IMR-90 (cell line): ENCODE data around the gene SNAP23. TPM values are rescaled to one million over a fixed set of nuclear protein-coding genes. Genes with fewer than 3 reads are reported as not detected.

Source experiments
- ATAC-seq: fragments of 200-7000 bp; cut with Tn5 transposase; 2 replicates; pipeline ENCODE4 v1.9.1; 2020; ENCODE audit warnings: low read depth, mild to moderate bottlenecking, moderate library complexity
- BruUV-seq: library from RNA; stranded (reverse); fragments of 400-500 nt; replicated peaks from 2 replicates; lab custom pipeline; 2021; lab: Mats Ljungman, UMichigan
- CTCF ChIA-PET: fragments of 300-600 bp; formaldehyde crosslinking; extraction: SDS; loops from one replicate; lab custom pipeline; 2021; ENCODE audit warnings: antibody characterized with exemption; lab: Yijun Ruan, JAX
- POLR2A ChIA-PET: fragments of 300-600 bp; sonication (Branson Sonifier 250); formaldehyde crosslinking; loops from one replicate; lab custom pipeline; 2022; ENCODE audit warnings: antibody characterized with exemption; ENCODE audit not compliant: unreplicated experiment; lab: Charles Lee
- DNase-seq: peaks from one replicate; pipeline ENCODE4 v3.0.0; 2013
- H2AFZ ChIP-seq: replicated peaks from 2 replicates; pipeline ENCODE3; 2013; ENCODE audit warnings: low read length, mild to moderate bottlenecking; ENCODE audit not compliant: poor library complexity
- H2AK5ac ChIP-seq: 2 replicates; pipeline ENCODE4 v1.6.1; 2013; ENCODE audit warnings: low read depth, low read length, inconsistent platforms
- H2AK9ac ChIP-seq: replicated peaks from 2 replicates; pipeline ENCODE3; 2013; ENCODE audit warnings: mild to moderate bottlenecking, low read depth, low read length, moderate library complexity; ENCODE audit not compliant: poor library complexity
- H2BK120ac ChIP-seq: 2 replicates; pipeline ENCODE4 v1.6.1; 2013; ENCODE audit warnings: low read depth, low read length, inconsistent platforms
- H2BK15ac ChIP-seq: 3 replicates; pipeline ENCODE4 v1.6.1; 2013; ENCODE audit warnings: low read depth, low read length, inconsistent platforms
- H2BK20ac ChIP-seq: 2 replicates; pipeline ENCODE4 v1.6.1; 2013; ENCODE audit warnings: low read depth, mild to moderate bottlenecking, inconsistent platforms, low read length, moderate library complexity
- H2BK5ac ChIP-seq: 2 replicates; pipeline ENCODE4 v1.6.1; 2013; ENCODE audit warnings: mild to moderate bottlenecking, low read depth, low read length, inconsistent platforms; ENCODE audit not compliant: poor library complexity, severe bottlenecking
- H3K14ac ChIP-seq: replicated peaks from 2 replicates; pipeline ENCODE4 v1.6.1; 2013; ENCODE audit warnings: low read depth, low read length, inconsistent platforms
- H3K18ac ChIP-seq: 2 replicates; pipeline ENCODE4 v1.6.1; 2013; ENCODE audit warnings: low read depth, low read length, control low read depth
- H3K23ac ChIP-seq: 2 replicates; pipeline ENCODE4 v1.6.1; 2013; ENCODE audit warnings: low read depth, low read length, inconsistent platforms
- H3K27ac ChIP-seq: 2 replicates; pipeline ENCODE4 v1.5.1; 2013; ENCODE audit warnings: mild to moderate bottlenecking, control low read depth, low read length; ENCODE audit not compliant: insufficient read depth
- H3K27me3 ChIP-seq: 2 replicates; pipeline ENCODE4 v1.6.1; 2013; ENCODE audit warnings: low read length; ENCODE audit not compliant: control insufficient read depth, insufficient read depth
- H3K36me3 ChIP-seq: 2 replicates; pipeline ENCODE4 v1.6.1; 2013; ENCODE audit warnings: low read length, mixed read lengths; ENCODE audit not compliant: control insufficient read depth, insufficient read depth
- H3K4ac ChIP-seq: 2 replicates; pipeline ENCODE4 v1.6.1; 2013; ENCODE audit warnings: low read depth, low read length, inconsistent platforms
- H3K4me1 ChIP-seq: 2 replicates; pipeline ENCODE4 v1.6.1; 2013; ENCODE audit warnings: low read length, mixed read lengths; ENCODE audit not compliant: control insufficient read depth, insufficient read depth
- H3K4me2 ChIP-seq: 2 replicates; pipeline ENCODE4 v1.6.1; 2013; ENCODE audit warnings: low read depth, mild to moderate bottlenecking, control low read depth, low read length, moderate library complexity
- H3K4me3 ChIP-seq: 2 replicates; pipeline ENCODE4 v1.5.1; 2013; ENCODE audit warnings: low read depth, mild to moderate bottlenecking, control low read depth, low read length, moderate library complexity; ENCODE audit not compliant: insufficient read depth
- H3K56ac ChIP-seq: 2 replicates; pipeline ENCODE4 v1.6.1; 2013; ENCODE audit warnings: low read length, inconsistent platforms; ENCODE audit not compliant: insufficient read depth; ENCODE audit errors: extremely low read depth
- H3K79me1 ChIP-seq, 2 experiments: 2 replicates each; pipeline ENCODE4 v1.6.1; 2013; ENCODE audit warnings: low read length in 2 of 2, inconsistent platforms in 1 of 2, low read depth in 1 of 2
- H3K9ac ChIP-seq: 2 replicates; pipeline ENCODE4 v1.6.1; 2013; ENCODE audit warnings: low read depth, low read length, control low read depth
- H3K9me1 ChIP-seq: 2 replicates; pipeline ENCODE4 v1.6.1; 2013; ENCODE audit warnings: low read length, inconsistent platforms; ENCODE audit not compliant: insufficient read depth
- H3K9me3 ChIP-seq: 2 replicates; pipeline ENCODE4 v1.6.1; 2013; ENCODE audit warnings: low read length; ENCODE audit not compliant: control insufficient read depth, insufficient read depth
- H4K20me1 ChIP-seq: 2 replicates; pipeline ENCODE4 v1.6.1; 2013; ENCODE audit warnings: low read length, inconsistent platforms; ENCODE audit not compliant: insufficient read depth
- H4K5ac ChIP-seq: 2 replicates; pipeline ENCODE4 v1.6.1; 2013; ENCODE audit warnings: mild to moderate bottlenecking, low read depth, low read length, control low read depth
- H4K8ac ChIP-seq, 2 experiments: 2 replicates each; pipeline ENCODE4 v1.6.1; 2013; ENCODE audit warnings: low read depth in 2 of 2, low read length in 2 of 2, control low read depth in 1 of 2, inconsistent platforms in 1 of 2
- H4K91ac ChIP-seq: 2 replicates; pipeline ENCODE4 v1.6.1; 2013; ENCODE audit warnings: low read depth, low read length, inconsistent platforms; ENCODE audit not compliant: insufficient read depth
- BHLHE40 ChIP-seq: fragments of 150-350 bp; IDR thresholded peaks from 2 replicates; pipeline ENCODE4 v1.6.1; 2016; ENCODE audit warnings: mild to moderate bottlenecking, low read depth, low read length
- CEBPB ChIP-seq: IDR thresholded peaks from 2 replicates; pipeline ENCODE4 v1.6.1; 2012; ENCODE audit warnings: low read depth, low read length, improper control_type of control experiment
- CHD1 ChIP-seq: IDR thresholded peaks from 2 replicates; pipeline ENCODE4 v1.6.1; 2012; ENCODE audit warnings: low read depth, low read length, improper control_type of control experiment
- FOS ChIP-seq: fragments of 150-350 bp; IDR thresholded peaks from 2 replicates; pipeline ENCODE4 v1.6.1; 2016; ENCODE audit warnings: low read depth, low read length
- MAFK ChIP-seq: IDR thresholded peaks from 2 replicates; pipeline ENCODE4 v1.6.1; 2012; ENCODE audit warnings: low read depth, low read length, improper control_type of control experiment
- MAZ ChIP-seq: IDR thresholded peaks from 2 replicates; pipeline ENCODE4 v1.6.1; 2012; ENCODE audit warnings: low read depth, mild to moderate bottlenecking, low read length, improper control_type of control experiment, moderate library complexity, borderline replicate concordance
- MXI1 ChIP-seq: IDR thresholded peaks from 2 replicates; pipeline ENCODE4 v1.6.1; 2012; ENCODE audit warnings: low read depth, mild to moderate bottlenecking, low read length, moderate library complexity, borderline replicate concordance
- NFE2L2 ChIP-seq: fragments of 150-350 bp; IDR thresholded peaks from 2 replicates; pipeline ENCODE4 v1.6.1; 2016; ENCODE audit warnings: low read depth, mild to moderate bottlenecking, low read length
- POLR2A ChIP-seq: IDR thresholded peaks from 2 replicates; pipeline ENCODE4 v1.6.1; 2012; ENCODE audit warnings: mild to moderate bottlenecking, low read depth, low read length
- RAD21 ChIP-seq: IDR thresholded peaks from 2 replicates; pipeline ENCODE4 v1.6.1; 2012; ENCODE audit warnings: low read length, improper control_type of control experiment
- RCOR1 ChIP-seq: IDR thresholded peaks from 2 replicates; pipeline ENCODE4 v1.6.1; 2012; ENCODE audit warnings: mild to moderate bottlenecking, low read length, improper control_type of control experiment; ENCODE audit not compliant: insufficient replicate concordance
- RFX5 ChIP-seq: IDR thresholded peaks from 2 replicates; pipeline ENCODE4 v1.8.0; 2012; ENCODE audit warnings: low read depth, mild to moderate bottlenecking, low read length, moderate library complexity
- SMC3 ChIP-seq: fragments of 150-350 bp; IDR thresholded peaks from 2 replicates; pipeline ENCODE4 v1.6.1; 2016; ENCODE audit warnings: low read depth, mild to moderate bottlenecking, antibody characterized with exemption, low read length, moderate library complexity
- WGBS, 2 experiments: methylation state at CpG; one replicate each; pipeline versions ENCODE4 v1.1.5 to v1.1.7; 2013; ENCODE audit warnings: missing lambda C conversion rate in 2 of 2; ENCODE audit not compliant: insufficient read length in 1 of 2; ENCODE audit errors: extremely low coverage in 2 of 2; 5-methylcytosine and 5-hydroxymethylcytosine counted together
- dilution Hi-C: fragments of 300-500 bp; cut with HindIII; formaldehyde crosslinking; loops from one replicate; pipeline ENCODE4 v1.14.3; 2018; ENCODE audit warnings: low sequenced_read_pairs; ENCODE audit not compliant: unreplicated experiment
- in situ Hi-C: fragments of 300-500 bp; cut with MboI; formaldehyde crosslinking; loops from 3 replicates; pipeline ENCODE4 v1.14.3; 2019; ENCODE audit warnings: low sequenced_read_pairs, inconsistent platforms, mixed read lengths
- intact Hi-C: fragments of 100-400 bp; cut with micrococcal nuclease; formaldehyde crosslinking; loops from 2 replicates; pipeline ENCODE4 v1.10.0; 2022
- polyA plus RNA-seq, 3 experiments: library from polyadenylated mRNA; depleted of rRNA; stranded (reverse); fragments of >200 nt; gene quantifications; 2 replicates each; pipeline ENCODE4 v1.2.3, GENCODE V29; 2012; ENCODE audit warnings: low replicate concordance in 1 of 3
- total RNA-seq: library from RNA; depleted of rRNA; stranded (reverse); fragments of >200 nt; gene quantifications from 2 replicates; pipeline ENCODE4 v1.2.3, GENCODE V29; 2012
- TF ChIP-seq, protein P1 (sequence below): conservative IDR thresholded peaks from 2 replicates; pipeline ENCODE4 v1.5.1; 2012; ENCODE audit warnings: mild to moderate bottlenecking, low read depth, low read length, improper control_type of control experiment
- TF ChIP-seq, protein P2 (sequence below): fragments of 150-350 bp; IDR thresholded peaks from 2 replicates; pipeline ENCODE4 v1.6.1; 2017; ENCODE audit warnings: mild to moderate bottlenecking, antibody characterized with exemption, low read length, low read depth
- TF ChIP-seq, protein P3 (sequence below): fragments of 150-350 bp; IDR thresholded peaks from 2 replicates; pipeline ENCODE4 v1.6.1; 2016; ENCODE audit warnings: low read depth, mild to moderate bottlenecking, low read length, moderate library complexity, borderline replicate concordance

SNAP23 gene
- total and polyA plus RNA-seq, 2 of the 4 experiments (the other 2 are of a cell fraction) = 36.0 to 45.5 TPM

DNA sequence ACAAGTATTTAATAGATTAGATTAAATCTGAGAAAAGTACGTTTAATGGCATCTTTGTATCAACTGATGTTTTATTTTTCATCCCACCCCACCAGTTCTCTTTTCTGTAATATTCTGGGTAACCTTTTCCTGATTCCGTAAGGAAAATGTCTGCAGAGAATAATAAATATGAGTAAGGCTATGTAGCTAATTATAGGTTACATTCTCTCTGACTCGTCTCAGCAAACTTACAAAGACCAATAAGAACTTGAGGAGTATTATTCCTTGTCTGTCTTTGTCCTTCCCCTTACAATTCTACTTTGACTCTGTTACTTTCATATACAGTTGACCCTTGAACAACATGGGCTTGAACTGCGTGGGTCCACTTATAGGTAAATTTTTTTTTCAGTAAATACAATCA is 12.1 kb downstream of the SNAP23 start:
- ChIA-PET POLR2A (interaction anchor here (0.6 kb wide), 1 partner anchor 13 kb away, joined by 3 read pairs; no protein-coding TSS in a partner anchor), CTCF (interaction anchor here (1.0 kb wide), 1 partner anchor 42 kb away, joined by 3 read pairs; no protein-coding TSS in a partner anchor)
- H3K27me3 ChIP-seq = no peaks in the 10 kb centered on the region
- H2BK20ac ChIP-seq = no peak overlapping the region
- H3K4ac ChIP-seq = no peak overlapping the region
- in situ Hi-C loops (no loop called here), dilution Hi-C loops (no loop called here), intact Hi-C loops (no loop called here)
- H3K14ac ChIP-seq = no peak overlapping the region
- H3K27ac ChIP-seq = no peak overlapping the region
- H2BK15ac ChIP-seq = no peak overlapping the region
- H3K4me3 ChIP-seq = no peak overlapping the region
- WGBS, 2 experiments = no CpG with 5 or more reads among the region's 4 CpGs
- peak overlapping the region; percentile 9; the same call in 1 of the 2 replicates for H3K4me2 ChIP-seq
- H3K9me1 ChIP-seq = peaks cover 7% of the 10 kb centered on the region
- H3K4me1 ChIP-seq = peaks cover 16% of the 10 kb centered on the region
- no peak overlapping the region for H2BK5ac ChIP-seq
- H2AFZ ChIP-seq = no peak overlapping the region
- no peak overlapping the region for H4K5ac ChIP-seq
- ATAC-seq = no peak
- H4K91ac ChIP-seq = no peak overlapping the region
- no peak overlapping the region for H3K23ac ChIP-seq
- H3K79me1 ChIP-seq = peaks cover 27 to 74% of the 10 kb centered on the region in 2 experiments
- TF ChIP-seq NFE2L2 = no peak
- TF ChIP-seq, protein P1, sequence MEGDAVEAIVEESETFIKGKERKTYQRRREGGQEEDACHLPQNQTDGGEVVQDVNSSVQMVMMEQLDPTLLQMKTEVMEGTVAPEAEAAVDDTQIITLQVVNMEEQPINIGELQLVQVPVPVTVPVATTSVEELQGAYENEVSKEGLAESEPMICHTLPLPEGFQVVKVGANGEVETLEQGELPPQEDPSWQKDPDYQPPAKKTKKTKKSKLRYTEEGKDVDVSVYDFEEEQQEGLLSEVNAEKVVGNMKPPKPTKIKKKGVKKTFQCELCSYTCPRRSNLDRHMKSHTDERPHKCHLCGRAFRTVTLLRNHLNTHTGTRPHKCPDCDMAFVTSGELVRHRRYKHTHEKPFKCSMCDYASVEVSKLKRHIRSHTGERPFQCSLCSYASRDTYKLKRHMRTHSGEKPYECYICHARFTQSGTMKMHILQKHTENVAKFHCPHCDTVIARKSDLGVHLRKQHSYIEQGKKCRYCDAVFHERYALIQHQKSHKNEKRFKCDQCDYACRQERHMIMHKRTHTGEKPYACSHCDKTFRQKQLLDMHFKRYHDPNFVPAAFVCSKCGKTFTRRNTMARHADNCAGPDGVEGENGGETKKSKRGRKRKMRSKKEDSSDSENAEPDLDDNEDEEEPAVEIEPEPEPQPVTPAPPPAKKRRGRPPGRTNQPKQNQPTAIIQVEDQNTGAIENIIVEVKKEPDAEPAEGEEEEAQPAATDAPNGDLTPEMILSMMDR = no peak
- TF ChIP-seq FOS = no peak
- no peak for TF ChIP-seq RFX5
- no peak for TF ChIP-seq MAFK
- TF ChIP-seq SMC3 = no peak
- no peak for TF ChIP-seq CHD1
- no peak for TF ChIP-seq MXI1
- no peak for TF ChIP-seq CEBPB
- TF ChIP-seq, protein P2, sequence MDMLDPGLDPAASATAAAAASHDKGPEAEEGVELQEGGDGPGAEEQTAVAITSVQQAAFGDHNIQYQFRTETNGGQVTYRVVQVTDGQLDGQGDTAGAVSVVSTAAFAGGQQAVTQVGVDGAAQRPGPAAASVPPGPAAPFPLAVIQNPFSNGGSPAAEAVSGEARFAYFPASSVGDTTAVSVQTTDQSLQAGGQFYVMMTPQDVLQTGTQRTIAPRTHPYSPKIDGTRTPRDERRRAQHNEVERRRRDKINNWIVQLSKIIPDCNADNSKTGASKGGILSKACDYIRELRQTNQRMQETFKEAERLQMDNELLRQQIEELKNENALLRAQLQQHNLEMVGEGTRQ = no peak
- TF ChIP-seq, protein P3, sequence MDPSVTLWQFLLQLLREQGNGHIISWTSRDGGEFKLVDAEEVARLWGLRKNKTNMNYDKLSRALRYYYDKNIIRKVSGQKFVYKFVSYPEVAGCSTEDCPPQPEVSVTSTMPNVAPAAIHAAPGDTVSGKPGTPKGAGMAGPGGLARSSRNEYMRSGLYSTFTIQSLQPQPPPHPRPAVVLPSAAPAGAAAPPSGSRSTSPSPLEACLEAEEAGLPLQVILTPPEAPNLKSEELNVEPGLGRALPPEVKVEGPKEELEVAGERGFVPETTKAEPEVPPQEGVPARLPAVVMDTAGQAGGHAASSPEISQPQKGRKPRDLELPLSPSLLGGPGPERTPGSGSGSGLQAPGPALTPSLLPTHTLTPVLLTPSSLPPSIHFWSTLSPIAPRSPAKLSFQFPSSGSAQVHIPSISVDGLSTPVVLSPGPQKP = no peak
- no peak for TF ChIP-seq RCOR1
- no peak for TF ChIP-seq MAZ
- TF ChIP-seq RAD21 = no peak
- no peak for TF ChIP-seq POLR2A
- TF ChIP-seq BHLHE40 = no peak
- H4K8ac ChIP-seq = no peak overlapping the region
- no TSS peak for BruUV-seq
- H4K20me1 ChIP-seq = peaks cover 18% of the 10 kb centered on the region; the same call in 1 of the 2 replicates
- no peak overlapping the region for H2AK9ac ChIP-seq
- peaks cover 2% of the 10 kb centered on the region; the same call in 1 of the 2 replicates for H3K36me3 ChIP-seq
- no peaks in the 10 kb centered on the region for H3K9me3 ChIP-seq
- no peak overlapping the region for H2BK120ac ChIP-seq
- peak; percentile 45 for DNase-seq
- H2AK5ac ChIP-seq = no peak overlapping the region
- H3K56ac ChIP-seq = no peak overlapping the region
- H3K9ac ChIP-seq = no peak overlapping the region
- no peak overlapping the region for H3K18ac ChIP-seq
